PC-9 (cell line): ENCODE results near the gene SSC4D. TPM values are rescaled to one million over a fixed set of nuclear protein-coding genes. Genes with fewer than 3 reads are reported as not detected.

ENCODE experiments used
- BruUV-seq: library from RNA; stranded (reverse); fragments of 400-500 nt; replicated peaks from 2 replicates; lab custom pipeline; 2021; lab: Mats Ljungman, UMichigan
- CTCF ChIA-PET: fragments of 300-600 bp; sonication (Branson Sonifier 250); formaldehyde crosslinking; loops from one replicate; lab custom pipeline; 2022; ENCODE audit warnings: antibody characterized with exemption; lab: Charles Lee
- POLR2A ChIA-PET: fragments of 300-600 bp; sonication (Branson Sonifier 250); formaldehyde crosslinking; loops from one replicate; lab custom pipeline; 2022; ENCODE audit warnings: antibody characterized with exemption; ENCODE audit not compliant: unreplicated experiment; lab: Charles Lee
- DNase-seq, 2 experiments: peaks; one replicate each; pipeline versions ENCODE4 v3.0.0 to v3.0.0-alpha.2; 2015 to 2022; ENCODE audit warnings: mixed read lengths in 1 of 2
- H2AFZ ChIP-seq: fragments of 200-600 bp; sonication (generic); 2 replicates; pipeline ENCODE4 v1.8.1; 2017; ENCODE audit warnings: antibody characterized with exemption
- H3F3A ChIP-seq: fragments of 200-600 bp; sonication (generic); 2 replicates; pipeline ENCODE4 v1.8.1; 2017; ENCODE audit warnings: antibody characterized with exemption, mild to moderate bottlenecking, low read depth; ENCODE audit not compliant: insufficient read depth
- H3K27ac ChIP-seq: fragments of 200-600 bp; sonication (generic); 2 replicates; pipeline ENCODE4 v1.6.1; 2016; ENCODE audit warnings: mixed run types
- H3K27me3 ChIP-seq: fragments of 200-600 bp; sonication (generic); 2 replicates; pipeline ENCODE4 v1.6.1; 2016; ENCODE audit warnings: low read depth, mixed run types; ENCODE audit not compliant: insufficient read depth
- H3K36me3 ChIP-seq: fragments of 200-600 bp; sonication (generic); 2 replicates; pipeline ENCODE4 v1.6.1; 2016; ENCODE audit warnings: low read depth, mixed run types
- H3K4me1 ChIP-seq: fragments of 200-600 bp; sonication (generic); replicated peaks from 2 replicates; pipeline ENCODE4 v1.6.1; 2016; ENCODE audit warnings: mixed run types; ENCODE audit not compliant: insufficient read depth
- H3K4me2 ChIP-seq: fragments of 200-600 bp; sonication (generic); 2 replicates; pipeline ENCODE4 v1.6.1; 2017; ENCODE audit warnings: mixed run types
- H3K4me3 ChIP-seq: fragments of 200-600 bp; sonication (generic); 2 replicates; pipeline ENCODE4 v1.6.1; 2016; ENCODE audit warnings: mixed run types
- H3K79me2 ChIP-seq: fragments of 200-600 bp; sonication (generic); 2 replicates; pipeline ENCODE4 v1.6.1; 2017; ENCODE audit warnings: low read depth, mixed run types
- H3K9me2 ChIP-seq: fragments of 200-600 bp; sonication (generic); 2 replicates; pipeline ENCODE4 v1.8.1; 2017; ENCODE audit warnings: mild to moderate bottlenecking; ENCODE audit not compliant: insufficient read depth
- H3K9me3 ChIP-seq: fragments of 200-600 bp; sonication (generic); 2 replicates; pipeline ENCODE4 v1.8.1; 2016; ENCODE audit warnings: low read depth; ENCODE audit not compliant: insufficient read depth
- H4K20me1 ChIP-seq: fragments of 200-600 bp; sonication (generic); 2 replicates; pipeline ENCODE4 v1.8.1; 2017; ENCODE audit not compliant: insufficient read depth
- EZH2 ChIP-seq: fragments of 200-600 bp; sonication (generic); IDR thresholded peaks from 2 replicates; pipeline ENCODE4 v1.8.0; 2017; ENCODE audit warnings: antibody characterized with exemption, low read depth
- intact Hi-C: fragments of 100-400 bp; cut with micrococcal nuclease; formaldehyde crosslinking; loops from one replicate; pipeline ENCODE4 v1.10.0; 2022; ENCODE audit not compliant: unreplicated experiment
- total RNA-seq: library from RNA; stranded (reverse); gene quantifications from 2 replicates; pipeline ENCODE4 v1.2.3, GENCODE V29; 2021
- TF ChIP-seq, protein P1 (sequence below): fragments of 200-600 bp; sonication (generic); conservative IDR thresholded peaks from 2 replicates; pipeline ENCODE4 v1.6.1; 2017; ENCODE audit warnings: mixed run types, antibody characterized with exemption, mild to moderate bottlenecking, moderate library complexity

SSC4D gene
- total RNA-seq, 1 experiment from 2014 or later: 3.5 TPM

GRCh38 chr7:76352193-76352592, 57.3 kb downstream of the SSC4D start:
- no peak for TF ChIP-seq EZH2
- TF ChIP-seq, protein P1, sequence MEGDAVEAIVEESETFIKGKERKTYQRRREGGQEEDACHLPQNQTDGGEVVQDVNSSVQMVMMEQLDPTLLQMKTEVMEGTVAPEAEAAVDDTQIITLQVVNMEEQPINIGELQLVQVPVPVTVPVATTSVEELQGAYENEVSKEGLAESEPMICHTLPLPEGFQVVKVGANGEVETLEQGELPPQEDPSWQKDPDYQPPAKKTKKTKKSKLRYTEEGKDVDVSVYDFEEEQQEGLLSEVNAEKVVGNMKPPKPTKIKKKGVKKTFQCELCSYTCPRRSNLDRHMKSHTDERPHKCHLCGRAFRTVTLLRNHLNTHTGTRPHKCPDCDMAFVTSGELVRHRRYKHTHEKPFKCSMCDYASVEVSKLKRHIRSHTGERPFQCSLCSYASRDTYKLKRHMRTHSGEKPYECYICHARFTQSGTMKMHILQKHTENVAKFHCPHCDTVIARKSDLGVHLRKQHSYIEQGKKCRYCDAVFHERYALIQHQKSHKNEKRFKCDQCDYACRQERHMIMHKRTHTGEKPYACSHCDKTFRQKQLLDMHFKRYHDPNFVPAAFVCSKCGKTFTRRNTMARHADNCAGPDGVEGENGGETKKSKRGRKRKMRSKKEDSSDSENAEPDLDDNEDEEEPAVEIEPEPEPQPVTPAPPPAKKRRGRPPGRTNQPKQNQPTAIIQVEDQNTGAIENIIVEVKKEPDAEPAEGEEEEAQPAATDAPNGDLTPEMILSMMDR: no peak
- peak overlapping the region; percentile 10; the same call in 1 of the 2 replicates for H3K27ac ChIP-seq
- ChIA-PET POLR2A (interaction anchor here (0.6 kb wide), 1 partner anchor 482 kb away, joined by 3 read pairs; no protein-coding TSS in a partner anchor), CTCF (no interaction called here)
- H3K4me2 ChIP-seq: no peak overlapping the region
- peaks cover 33% of the 10 kb centered on the region for H3K4me1 ChIP-seq
- no peaks in the 10 kb centered on the region for H3K9me2 ChIP-seq
- H3F3A ChIP-seq: peaks cover 39% of the 10 kb centered on the region
- DNase-seq: no peak
- no TSS peak for BruUV-seq
- H3K4me3 ChIP-seq: no peak overlapping the region
- H3K9me3 ChIP-seq: no peaks in the 10 kb centered on the region
- peaks cover 99% of the 10 kb centered on the region for H4K20me1 ChIP-seq
- H3K79me2 ChIP-seq: peaks cover 100% of the 10 kb centered on the region
- H3K27me3 ChIP-seq: no peaks in the 10 kb centered on the region
- intact Hi-C loops: no loop called here
- peaks cover 46% of the 10 kb centered on the region for H3K36me3 ChIP-seq
- no peak overlapping the region for H2AFZ ChIP-seq

- Histone ChIP-seq H3K4me3 (no peak overlapping the region), H3K4me1 (peaks cover 29% of the 10 kb centered on the region), H3K4me2 (no peak overlapping the region), H3K27me3 (no peaks in the 10 kb centered on the region), H3K9me2 (no peaks in the 10 kb centered on the region), H2AFZ (no peak overlapping the region), H3F3A (peaks cover 47% of the 10 kb centered on the region), H3K9me3 (no peaks in the 10 kb centered on the region), H3K79me2 (peaks cover 100% of the 10 kb centered on the region), H4K20me1 (peaks cover 99% of the 10 kb centered on the region), H3K36me3 (peaks cover 54% of the 10 kb centered on the region), H3K27ac (no peak overlapping the region)
- ChIA-PET POLR2A (interaction anchor here (0.6 kb wide), 1 partner anchor 345 kb away, joined by 5 read pairs; no protein-coding TSS in a partner anchor), CTCF (no interaction called here)
- no TSS peak for BruUV-seq
- TF ChIP-seq, protein P1: no peak
- TF ChIP-seq EZH2: no peak
- intact Hi-C loops: no loop called here
- DNase-seq: no peak
These were observed 58.1 kb downstream of the SSC4D start for GRCh38 chr7:76351372-76351771.

DNA sequence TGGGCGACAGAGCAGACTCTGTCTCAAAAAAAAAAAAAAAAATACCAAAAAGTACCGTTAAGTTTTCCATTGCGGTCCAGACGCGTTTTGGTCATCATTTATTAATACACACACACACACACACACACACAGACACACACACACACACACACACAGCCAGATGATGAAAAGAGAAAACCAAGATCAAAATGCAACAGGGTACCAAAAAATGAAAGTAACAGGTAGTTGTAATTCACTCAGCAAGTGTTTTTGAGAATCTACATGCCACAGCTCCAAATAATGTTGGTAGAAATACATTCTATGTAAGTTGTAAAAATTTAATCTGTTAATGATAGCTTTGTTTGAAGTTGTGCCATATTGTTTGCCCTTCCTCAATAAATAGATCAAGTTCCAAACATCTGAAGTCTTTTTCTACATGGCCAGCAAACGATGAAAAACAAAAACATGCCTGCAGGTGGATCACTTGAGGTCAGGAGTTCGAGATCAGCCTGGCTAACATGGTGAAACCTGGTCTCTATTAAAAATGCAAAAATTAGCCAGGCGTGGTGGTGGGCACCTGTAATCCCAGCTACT, 60.1 kb downstream of the SSC4D start:
- H3K9me3 ChIP-seq: no peaks in the 10 kb centered on the region
- no TSS peak for BruUV-seq
- ChIA-PET CTCF (interaction anchor here (0.5 kb wide), 1 partner anchor 8 kb away, joined by 3 read pairs; no protein-coding TSS in a partner anchor), POLR2A (no interaction called here)
- H3K27ac ChIP-seq: no peak overlapping the region
- H3K27me3 ChIP-seq: no peaks in the 10 kb centered on the region
- H3K4me3 ChIP-seq: no peak overlapping the region
- DNase-seq: no peak
- peaks cover 60% of the 10 kb centered on the region for H3F3A ChIP-seq
- TF ChIP-seq, protein P1: no peak
- TF ChIP-seq EZH2: no peak
- H3K79me2 ChIP-seq: peaks cover 97% of the 10 kb centered on the region
- H4K20me1 ChIP-seq: peaks cover 85% of the 10 kb centered on the region
- no peak overlapping the region for H3K4me2 ChIP-seq
- H2AFZ ChIP-seq: no peak overlapping the region
- no peaks in the 10 kb centered on the region for H3K9me2 ChIP-seq
- H3K36me3 ChIP-seq: peaks cover 46% of the 10 kb centered on the region
- H3K4me1 ChIP-seq: peaks cover 14% of the 10 kb centered on the region; the same call in 1 of the 2 replicates
- intact Hi-C loops: no loop called here
